ENCODE measurements around the gene PRKCB.

- TF ChIP-seq CTCF (IDR thresholded peaks at IDR 0.05; ENCODE audit: low read depth, low read length, missing input control) (no peak), EGR1 (IDR thresholded peaks at IDR 0.05; ENCODE audit: low read depth in 2 of 2) (no peak), REST (IDR thresholded peaks at IDR 0.05) (no peak), RAD21 (IDR thresholded peaks at IDR 0.05) (no peak), TAF1 (conservative IDR thresholded peaks at IDR 0.05) (no peak), HNF4G (IDR thresholded peaks at IDR 0.05) (no peak), RXRA (IDR thresholded peaks at IDR 0.05) (no peak), JUND (IDR thresholded peaks at IDR 0.05) (no peak), YY1 (IDR thresholded peaks at IDR 0.05) (no peak), GABPA (IDR thresholded peaks at IDR 0.05 in 1 of 2, conservative IDR thresholded peaks at IDR 0.05 in 1 of 2) (no peak), NR2F2 (IDR thresholded peaks at IDR 0.05) (no peak)
- TF ChIP-seq, protein P1, sequence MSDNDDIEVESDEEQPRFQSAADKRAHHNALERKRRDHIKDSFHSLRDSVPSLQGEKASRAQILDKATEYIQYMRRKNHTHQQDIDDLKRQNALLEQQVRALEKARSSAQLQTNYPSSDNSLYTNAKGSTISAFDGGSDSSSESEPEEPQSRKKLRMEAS (IDR thresholded peaks at IDR 0.05), result no peak
- TF ChIP-seq, protein P2, sequence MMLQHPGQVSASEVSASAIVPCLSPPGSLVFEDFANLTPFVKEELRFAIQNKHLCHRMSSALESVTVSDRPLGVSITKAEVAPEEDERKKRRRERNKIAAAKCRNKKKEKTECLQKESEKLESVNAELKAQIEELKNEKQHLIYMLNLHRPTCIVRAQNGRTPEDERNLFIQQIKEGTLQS (IDR thresholded peaks at IDR 0.05), result no peak
Measured at GRCh38 chr16:23981429-23982399, 145.9 kb downstream of the PRKCB start.
